DMS153 (cell line): ENCODE data around the gene PAOX.
"Not testable (repeated sequence)": the region's sequence is repeated elsewhere in the genome, so short reads cannot be mapped to it uniquely, and the experiment has no call there.

ENCODE experiments used
- DNase-seq: peaks from one replicate; lab custom pipeline; 2025; lab: John Stamatoyannopoulos, UW

PAOX gene

DNA sequence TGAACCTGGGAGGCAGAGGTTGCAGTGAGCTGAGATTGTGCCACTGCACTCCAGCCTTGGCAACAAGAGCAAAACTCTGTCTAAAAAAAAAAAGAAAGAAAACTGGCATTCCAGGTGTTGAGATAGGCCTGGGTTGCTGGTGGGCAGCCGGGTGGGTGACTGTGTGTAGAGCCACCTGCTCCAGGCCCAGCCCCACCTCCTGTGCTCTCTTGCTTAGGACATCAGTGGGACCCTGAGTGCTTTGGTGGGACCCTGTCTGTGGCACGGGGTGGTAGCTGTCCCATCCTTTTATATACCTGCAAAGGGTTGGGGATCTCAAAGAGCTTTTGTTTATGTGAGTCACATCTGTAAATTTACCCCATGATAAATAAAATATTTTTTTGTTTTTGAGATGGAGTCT lies 6.2 kb downstream of the PAOX start:
- no peak for DNase-seq

DNA sequence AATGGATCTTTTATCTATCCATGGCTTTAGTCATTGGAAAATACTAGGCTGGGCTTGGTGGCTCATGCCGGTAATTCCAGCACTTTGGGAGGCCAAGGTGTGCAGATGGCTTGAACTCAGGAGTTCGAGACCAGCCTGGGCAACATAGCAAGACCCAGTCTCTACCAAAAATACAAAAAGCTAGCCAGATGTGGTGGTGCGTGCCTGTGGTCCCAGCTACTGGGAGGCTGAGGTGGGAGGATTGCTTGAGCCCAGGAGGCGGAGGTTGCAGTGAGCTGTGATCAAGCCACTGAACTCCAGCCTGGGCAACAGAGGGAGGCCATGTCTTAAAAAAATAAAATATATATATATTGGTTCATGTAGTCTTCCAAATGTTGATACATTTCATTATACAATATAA lies 7.9 kb downstream of the PAOX start:
- DNase-seq, result not testable (repeated sequence)

DNA sequence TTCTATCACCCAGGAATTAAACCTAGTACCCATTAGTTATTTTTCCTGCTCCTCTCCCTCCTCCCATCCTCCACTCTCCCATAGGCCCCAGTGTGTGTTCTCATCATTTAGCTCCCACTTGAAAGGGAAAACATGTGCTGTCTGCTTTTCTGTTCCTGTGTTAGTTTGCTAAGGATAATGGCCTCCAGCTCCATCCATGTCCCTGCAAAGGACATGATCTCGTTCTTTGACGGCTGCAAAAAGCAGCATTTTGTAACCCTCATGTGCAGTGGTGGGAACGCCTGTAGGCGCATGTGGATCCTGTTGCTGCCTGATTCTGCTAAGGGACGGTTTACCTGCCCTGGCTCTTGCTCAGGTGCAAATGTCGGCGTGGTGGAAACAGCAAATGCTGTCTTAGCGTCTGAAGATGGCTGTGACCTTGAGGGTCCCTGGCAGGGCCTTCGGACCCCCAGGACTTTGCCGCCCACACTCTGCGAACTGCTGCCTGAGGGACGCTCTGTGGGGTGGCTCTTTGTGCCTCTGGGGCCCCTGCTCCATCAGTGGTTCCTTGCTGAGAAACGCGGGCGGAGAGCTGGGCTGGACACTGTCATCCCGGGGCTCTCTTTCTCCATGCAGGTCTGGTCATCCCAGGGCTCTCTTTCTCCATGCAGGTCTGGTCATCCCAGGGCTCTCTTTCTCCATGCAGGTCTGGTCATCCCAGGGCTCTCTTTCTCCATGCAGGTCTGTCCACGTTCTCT lies 9.3 kb downstream of the PAOX start:
- no peak for DNase-seq

DNA sequence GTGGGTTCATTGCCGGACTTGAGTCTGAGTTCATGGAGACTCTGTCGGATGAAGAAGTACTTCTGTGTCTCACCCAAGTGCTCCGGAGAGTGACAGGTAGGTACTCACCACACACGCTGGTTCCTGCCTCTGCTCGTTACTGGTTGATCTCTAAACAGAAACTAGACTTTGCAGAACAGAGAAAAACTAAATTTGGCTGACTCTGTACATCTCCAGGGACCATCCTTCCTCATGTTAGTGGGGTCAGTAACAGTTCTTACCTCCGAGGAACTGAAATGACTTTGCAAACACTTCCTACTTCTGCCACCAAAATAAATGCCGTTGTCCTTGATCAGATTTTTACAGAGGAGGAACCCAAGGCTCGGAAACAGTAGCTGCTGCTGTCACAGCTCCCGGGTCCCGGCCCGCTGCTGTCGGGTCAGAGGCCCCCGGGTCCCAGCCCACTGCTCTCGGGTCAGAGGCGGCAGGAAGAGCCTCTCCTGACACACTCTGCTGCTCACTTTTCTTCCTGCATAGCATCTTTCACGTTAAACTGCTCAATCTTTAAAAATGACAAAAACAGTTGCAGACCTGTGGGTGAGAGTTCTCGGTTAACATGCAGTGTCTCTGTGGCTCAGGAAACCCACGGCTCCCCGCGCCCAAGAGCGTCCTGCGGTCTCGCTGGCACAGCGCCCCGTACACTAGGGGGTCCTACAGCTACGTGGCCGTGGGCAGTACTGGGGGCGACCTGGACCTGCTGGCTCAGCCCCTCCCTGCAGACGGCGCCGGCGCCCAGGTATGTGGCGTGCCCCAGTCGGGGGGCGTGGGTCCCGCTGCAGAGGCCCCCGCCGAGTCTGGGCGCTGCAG lies 10.1 kb downstream of the PAOX start:
- DNase-seq, result no peak

DNA sequence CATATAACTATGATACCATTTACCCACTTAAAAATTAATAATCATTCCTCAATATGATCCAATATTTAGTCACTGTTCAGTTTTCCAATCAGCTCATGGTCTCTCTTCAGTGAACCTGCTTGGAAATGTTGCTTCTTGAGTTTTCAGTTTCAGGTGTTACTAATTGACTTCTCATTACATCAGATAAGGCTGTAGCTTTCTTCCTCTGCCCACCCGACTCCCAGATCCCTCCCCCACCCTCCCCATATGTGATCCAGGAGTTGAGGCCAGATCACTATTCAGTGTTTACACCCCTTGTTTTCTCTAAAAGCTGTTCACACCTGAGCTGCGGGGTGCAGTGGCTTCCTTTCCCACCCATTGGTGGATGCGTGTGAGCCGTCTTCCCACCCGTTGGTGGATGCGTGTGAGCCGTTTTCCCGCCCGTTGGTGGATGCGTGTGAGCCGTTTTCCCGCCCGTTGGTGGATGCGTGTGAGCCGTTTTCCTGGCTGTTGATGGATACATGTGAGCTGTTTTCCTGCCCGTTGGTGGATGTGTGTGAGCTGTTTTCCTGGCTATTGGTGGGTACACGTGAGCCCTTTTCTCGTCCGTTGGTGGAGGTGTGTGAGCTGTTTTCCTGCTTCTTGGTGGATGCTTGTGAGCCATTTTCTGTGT lies 11.7 kb downstream of the PAOX start:
- DNase-seq, result no peak

DNA sequence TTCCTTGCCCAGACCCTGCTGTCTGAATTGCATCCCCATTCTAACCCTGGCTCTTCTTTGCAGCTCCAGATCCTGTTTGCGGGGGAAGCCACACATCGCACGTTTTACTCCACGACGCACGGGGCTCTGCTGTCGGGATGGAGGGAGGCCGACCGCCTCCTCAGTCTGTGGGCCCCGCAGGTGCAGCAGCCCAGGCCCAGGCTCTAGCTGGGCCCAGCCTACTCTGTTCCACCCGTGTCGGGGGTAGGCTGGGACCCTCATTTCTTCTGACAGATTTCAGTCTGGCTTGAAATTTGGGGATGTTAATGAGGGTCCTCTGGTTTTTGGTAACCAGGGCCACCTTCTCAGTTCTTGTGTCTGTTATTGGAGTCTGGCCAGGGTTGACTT lies 12.2 kb downstream of the PAOX start:
- no peak for DNase-seq

DNA sequence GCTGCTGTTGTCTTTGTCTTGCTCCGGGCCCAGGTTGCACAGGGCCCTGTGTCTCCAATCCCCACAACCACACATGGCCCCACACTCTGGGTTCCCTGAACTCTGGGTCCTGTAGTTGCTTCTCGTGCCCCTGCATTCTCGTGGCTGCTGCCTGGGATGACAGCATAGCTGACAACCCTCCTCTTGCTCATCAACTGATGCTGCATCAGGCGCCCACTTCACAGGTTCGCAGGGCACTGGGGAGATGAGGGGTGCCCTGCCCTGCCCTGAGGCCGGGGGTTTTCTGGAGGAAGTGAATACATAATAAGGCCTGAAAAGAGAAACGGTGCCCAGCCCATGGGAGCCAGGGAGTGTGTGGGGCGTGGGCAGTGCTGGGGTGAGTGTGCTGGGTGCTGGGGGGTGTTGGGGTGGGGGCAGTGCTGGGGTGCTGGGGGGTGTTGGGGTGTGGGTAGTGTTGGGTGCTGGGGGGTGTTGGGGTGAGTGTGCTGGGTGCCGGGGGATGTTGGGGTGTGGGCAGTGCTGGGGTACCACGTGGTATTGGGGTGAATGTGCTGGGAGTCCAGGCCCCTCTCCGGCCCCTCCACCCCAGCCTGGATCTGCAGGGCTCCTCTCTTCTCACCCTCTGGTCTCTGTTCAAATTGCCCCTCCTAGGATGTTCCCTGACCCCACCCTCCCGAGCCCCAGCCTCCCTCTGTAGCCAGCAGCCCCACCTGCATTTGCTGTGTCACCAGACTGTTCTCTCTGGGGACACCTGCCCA lies 12.9 kb downstream of the PAOX start:
- no peak for DNase-seq

DNA sequence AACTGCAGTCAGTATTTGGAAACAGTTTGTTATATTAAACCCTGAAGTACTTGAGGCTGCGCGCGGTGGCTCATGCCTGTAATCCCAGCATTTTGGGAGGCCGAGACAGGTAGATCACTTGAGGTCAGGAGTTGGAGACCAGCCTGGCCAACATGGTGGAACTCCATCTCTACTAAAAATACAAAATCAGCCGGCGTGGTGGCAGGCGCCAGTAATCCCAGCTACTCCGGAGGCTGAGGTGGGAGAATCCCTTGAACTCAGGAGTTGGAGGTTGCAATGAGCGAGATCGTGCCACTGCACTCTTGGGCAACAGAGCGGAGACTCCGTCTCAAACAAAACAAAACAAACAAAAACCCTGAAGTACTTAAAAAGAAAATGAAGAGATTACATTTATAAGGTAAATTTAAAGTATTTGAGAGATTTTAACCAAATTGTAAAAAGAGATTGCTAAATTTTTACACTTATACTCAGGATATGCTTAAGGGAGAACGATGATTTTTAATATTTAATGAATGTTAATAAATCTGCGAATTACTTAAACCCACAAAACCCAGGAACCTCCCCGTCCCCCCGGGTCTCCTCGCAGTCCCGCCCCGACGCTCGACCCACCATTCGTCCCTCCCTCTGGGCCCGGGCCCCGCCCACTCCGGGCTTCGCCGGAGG lies 14.5 kb downstream of the PAOX start:
- no peak for DNase-seq

DNA sequence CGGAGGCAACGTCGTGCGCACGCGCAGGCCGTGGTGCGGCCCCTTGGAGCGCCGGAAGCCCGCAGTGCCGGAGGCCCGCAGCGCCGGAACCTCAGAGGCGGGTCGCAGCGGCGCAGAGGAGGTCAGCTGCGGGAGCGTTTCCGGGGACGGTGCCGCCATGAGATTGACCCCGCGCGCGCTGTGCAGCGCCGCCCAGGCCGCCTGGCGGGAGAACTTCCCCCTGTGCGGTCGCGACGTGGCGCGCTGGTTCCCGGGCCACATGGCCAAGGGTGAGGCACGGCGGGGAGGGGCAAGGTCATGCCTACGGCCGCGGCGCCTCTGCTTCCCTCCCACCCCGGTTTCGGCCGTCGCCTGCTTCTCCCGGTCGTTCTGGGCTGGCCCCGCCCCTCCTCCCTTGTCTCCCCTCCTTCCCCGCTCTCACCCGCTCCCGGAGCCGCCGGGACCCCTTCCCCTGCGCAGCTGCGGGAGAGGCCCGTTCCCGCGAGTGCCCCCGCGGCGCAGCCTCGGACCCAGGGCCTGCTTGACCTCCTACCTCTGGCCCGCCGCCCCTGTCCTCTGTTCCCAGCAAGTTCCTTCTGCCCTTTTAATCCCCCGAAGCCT lies 15.1 kb downstream of the PAOX start, which contains the start of gene MTG1:
MTG1 (plus strand) TSS at position 94 of the 600 bp plus-strand sequence; CDS start at position 158, 64 bp downstream.
- peak; percentile 87 for DNase-seq

DNA sequence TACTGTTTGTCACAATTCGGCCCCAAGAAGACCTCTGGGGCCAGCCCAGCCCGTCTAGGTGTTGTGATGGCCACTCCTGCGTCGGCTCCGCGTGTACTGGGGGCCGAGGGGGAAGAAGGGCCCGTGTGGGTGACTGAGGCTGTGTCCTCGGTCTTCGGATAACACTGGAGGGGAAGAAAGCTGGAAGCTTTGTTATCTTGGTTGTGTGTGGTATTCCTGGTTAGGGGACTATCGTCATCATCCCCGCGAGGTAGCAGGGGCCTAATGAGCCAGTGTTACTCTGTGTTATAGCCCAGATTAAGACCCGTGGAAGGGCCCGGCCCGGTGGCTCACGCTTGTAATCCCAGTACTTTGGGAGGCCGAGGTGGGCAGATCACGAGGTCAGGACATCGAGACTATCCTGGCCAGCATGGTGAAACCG lies 15.7 kb downstream of the PAOX start:
- DNase-seq, result no peak

DNA sequence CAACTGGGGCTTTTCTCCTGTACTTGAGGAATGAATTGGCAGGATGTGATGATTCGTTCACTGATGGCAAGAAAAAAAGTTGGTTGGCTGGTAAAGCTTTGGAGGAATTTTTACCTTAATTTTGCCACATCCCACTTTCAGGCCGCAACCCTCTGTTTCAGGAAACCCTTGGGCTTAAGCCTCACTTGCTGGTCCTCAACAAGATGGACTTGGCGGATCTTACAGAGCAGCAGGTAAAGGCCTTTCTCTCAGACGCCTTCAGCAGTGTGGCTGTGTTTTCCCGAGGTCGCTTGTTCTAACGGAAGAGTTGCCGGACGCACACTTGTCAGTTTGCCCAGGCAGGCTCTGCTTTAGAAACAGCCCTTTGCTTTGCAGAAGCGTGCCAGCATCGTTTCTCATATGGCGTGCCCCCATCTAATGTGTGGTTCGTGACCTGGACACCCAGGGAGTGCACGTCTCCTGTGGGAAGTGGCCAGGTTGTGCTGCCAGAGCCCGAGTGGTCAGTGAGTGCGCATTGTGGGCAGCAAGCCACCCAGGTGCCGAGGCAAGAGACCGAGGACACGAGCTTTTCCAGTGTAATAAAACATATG lies 17.1 kb downstream of the PAOX start:
- DNase-seq, result no peak

DNA sequence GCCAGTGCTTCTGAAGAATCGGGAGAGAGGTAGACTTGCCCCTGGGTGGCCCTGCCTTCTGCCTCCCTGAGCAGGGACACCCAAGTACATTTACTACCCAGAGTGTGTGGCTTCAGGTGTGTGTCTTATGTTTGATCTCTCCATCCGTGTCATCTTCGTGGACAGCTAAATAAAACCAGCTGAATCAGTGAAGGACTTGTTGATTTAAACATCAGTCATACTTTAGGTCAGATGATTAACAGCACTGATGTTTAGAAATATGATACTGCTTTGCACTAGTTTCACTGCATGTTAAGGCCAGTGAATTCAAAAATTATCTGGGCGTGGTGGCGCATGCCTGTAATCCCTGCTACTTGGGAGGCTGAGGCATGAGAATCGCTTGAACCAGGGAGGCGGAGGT lies 18.9 kb downstream of the PAOX start:
- no peak for DNase-seq

DNA sequence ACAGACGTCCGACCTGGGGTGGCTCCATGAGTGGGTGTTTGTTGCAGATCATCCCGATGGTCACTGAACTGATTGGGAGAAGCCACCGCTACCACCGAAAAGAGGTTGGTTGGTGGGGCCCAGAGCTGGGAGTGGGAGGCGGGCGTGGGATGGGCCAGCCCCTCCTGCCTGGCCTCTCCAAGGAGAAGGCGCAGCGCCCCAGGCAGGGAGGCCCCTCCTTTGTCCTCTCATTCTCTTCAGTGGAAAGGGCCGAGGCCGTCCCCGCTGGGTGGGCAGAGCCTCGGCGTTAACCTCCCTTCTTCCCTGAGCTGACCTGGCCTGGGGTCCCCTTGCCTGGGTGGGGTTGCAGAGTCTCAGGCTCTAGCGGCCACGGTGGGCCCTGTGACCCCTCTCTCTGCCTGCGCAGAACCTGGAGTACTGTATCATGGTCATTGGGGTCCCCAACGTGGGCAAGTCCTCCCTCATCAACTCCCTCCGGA lies 20.1 kb downstream of the PAOX start:
- DNase-seq, result no peak

DNA sequence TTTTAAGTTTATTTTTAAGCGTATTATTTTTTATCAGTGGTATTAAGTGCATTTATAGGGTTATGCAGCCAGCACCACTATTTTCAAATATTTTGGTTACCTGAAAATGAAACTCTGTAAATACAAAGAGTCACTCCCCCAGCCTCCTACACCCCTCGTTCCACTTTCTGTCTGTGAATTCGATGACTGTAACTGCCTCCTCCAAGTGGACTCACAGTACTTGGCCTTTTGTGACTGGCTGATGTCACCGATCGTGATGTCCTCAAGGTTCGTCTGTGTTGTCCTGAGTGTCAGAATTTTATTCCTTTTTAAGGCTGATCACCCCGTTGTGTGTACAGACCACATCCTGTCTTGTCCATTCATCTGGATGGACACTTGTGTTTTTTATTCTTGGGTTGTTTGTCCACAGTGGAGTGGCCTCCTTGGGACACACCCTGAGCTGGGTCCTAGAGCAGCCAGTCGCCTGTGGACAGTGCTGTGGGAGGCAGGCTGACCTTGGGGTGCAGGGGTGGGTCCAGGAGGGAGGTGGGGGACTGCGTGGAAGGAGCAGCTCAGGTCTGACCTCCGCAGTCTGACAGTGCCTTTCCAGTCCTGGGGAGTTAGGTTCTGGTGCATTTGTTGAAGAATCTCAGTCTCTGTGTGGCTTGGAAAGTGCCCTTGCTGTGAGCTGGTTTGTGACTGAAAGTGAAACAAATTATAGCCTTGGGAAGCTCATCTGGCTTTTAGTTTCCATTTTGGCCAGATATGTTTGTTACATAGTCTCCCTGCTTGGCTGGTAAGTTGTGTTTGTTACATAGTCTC lies 21.8 kb downstream of the PAOX start:
- no peak for DNase-seq

DNA sequence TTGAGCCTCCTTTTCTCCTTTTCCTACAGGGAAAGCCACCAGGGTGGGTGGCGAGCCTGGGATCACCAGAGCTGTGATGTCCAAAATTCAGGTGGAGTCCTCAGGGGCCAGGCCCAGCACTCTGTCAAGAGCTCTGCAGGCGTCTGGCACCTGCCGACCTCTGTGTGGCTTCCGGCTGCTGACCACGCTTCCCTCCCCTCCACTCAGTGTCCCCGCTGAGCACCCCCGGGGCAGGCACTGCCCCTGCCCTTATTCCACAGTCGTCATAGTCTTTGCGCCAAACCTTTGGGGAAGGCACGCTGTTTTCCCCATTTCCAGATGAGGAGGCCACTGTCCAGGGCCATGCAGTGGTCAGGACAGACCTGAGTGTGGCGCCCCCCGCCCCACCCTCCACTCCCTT lies 22.4 kb downstream of the PAOX start:
- no peak for DNase-seq

DNA sequence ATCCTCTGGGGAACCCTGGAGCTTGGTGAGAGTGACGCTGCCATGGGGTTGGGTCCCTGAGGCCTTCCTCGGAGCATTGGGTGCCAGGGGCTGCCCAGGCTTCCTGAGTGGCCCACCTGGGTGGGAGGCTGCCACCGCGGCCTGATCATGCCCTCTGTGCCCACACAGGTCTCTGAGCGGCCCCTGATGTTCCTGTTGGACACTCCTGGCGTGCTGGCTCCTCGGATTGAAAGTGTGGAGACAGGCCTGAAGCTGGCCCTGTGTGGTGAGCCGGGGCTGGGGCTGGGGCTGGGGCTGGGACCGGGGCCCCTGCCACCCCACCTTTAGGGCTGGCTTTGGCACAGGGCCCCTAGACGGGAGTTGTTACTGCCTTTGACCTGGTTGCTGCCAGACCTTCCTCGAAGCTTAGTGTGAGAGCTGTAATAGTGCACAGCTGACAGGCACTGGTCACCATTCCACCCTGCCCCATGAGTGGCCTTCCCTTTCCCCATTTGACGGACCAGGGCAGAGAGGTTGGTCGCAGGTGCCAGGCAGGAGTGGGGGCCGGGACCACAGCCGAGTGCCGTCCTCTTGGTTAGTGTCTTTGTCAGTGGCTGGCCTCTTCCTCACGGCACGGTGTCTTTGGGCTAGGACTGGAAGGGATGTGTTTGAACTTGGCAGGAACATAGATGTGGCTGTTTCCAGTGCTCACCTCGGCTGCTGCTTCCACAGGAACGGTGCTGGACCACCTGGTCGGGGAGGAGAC lies 23.1 kb downstream of the PAOX start:
- DNase-seq, result no peak

DNA sequence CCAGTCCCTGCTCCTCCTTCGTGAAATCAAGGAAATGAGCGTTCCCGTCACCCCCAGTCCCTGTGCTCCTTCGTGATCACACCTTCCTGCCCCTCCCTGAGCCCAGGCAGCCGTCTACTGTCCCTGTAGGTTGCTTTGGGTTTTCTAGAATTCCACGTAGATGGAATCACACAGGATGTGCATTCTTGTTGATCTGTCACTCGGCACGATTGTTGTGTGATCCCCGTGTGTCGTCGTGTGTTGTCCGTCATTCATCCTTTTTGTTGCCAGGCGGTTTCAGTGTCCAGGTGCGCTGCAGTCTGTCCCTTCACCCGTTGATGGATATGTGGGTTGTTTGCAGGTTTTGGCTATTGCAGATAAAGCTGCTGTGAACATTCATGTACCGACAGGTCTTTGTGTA lies 24.3 kb downstream of the PAOX start:
- no peak for DNase-seq

DNA sequence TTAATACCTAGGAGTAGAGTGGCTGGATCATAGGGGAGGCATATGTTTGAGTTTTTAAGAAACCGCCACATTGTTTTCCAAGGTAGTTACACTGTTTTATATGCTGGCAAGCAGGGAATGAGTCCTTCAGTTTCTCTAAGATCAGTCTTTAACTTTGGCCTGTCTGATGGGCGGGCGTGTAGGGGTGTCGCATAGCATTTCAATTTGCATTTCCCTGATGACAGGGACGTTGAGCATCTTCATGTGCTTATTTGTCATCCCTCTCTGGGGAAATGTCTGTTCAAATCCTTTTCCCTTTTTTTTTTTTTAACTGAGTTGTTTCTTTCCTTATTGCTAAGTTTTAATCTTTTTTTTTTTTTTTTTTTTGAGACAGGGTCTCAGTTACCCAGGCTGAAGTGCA lies 24.7 kb downstream of the PAOX start:
- DNase-seq, result no peak

DNA sequence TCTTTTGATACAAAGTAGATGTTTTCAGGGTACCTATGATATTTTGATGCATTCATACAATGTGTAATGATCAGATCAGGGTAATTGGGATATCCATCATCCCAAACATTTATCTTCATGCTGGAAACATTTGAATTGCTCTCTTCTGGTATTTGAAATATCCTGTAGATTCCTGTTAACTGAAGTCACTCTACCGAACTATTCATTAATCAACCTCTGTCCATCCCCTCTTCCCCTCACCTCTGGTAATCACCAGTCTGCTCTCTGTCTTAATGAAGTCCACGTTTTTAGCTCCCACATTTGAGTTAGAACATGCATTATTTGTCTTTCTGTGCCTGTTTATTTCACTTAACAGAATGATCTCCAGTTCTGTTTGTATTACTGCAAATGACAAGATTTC lies 26.2 kb downstream of the PAOX start:
- no peak for DNase-seq
